GM19193 (cell line): ENCODE measurements around the gene ST3GAL4.

Experiments used
- POLR2A ChIP-seq: IDR thresholded peaks from 4 replicates; pipeline ENCODE4 v1.6.1; 2011; ENCODE audit not compliant: insufficient read depth, insufficient read length; ENCODE audit errors: extremely low read depth

Gene ST3GAL4

DNA sequence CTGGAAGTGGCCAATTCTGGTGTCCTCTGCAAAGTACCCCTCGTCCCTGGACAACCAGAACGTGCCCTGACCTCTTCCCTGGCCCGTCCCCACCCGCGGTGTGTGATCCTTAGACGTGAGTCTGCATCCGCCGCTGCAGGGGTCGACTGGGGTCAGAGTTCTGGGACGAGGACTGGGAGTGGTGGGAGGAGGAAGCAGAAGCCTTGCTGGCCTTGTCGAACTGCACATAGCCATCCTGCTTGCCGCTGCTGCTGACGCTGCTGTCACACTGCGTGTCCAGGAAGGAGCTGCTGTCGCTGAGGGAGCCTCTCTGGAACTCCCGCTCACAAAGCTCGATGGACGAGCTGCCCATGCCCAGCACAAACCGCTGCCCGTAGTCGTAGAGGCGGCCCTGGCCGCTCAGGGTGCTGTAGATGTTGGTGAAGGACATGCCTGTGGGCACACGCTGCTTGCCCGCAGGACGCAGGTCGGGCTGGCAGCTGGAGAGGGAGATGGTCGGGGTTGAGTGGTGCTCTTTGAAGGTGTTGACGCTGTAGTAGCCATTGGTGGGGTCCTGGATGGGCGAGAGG, 69.1 kb downstream of the ST3GAL4 start:
- TF ChIP-seq POLR2A = no peak

DNA sequence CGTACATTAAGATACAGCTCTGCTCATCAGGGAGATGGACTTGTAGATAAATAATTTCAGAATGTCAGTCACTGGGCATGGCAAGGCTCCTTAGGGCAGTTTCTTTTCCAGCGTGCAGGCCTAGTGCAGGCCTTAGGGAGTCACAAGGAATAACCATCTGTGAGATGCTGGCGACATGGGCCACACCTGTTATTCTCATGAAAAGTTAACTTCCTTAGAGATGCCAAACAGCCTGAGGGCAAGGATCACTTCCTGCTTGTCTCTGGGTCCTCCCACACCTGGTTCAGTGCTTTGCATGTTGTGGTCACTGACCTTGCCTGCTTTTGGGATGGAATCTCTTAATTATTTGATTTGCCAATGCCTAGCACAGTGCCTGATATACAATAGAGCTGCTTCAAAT, 70.6 kb downstream of the ST3GAL4 start:
- TF ChIP-seq POLR2A = no peak

DNA sequence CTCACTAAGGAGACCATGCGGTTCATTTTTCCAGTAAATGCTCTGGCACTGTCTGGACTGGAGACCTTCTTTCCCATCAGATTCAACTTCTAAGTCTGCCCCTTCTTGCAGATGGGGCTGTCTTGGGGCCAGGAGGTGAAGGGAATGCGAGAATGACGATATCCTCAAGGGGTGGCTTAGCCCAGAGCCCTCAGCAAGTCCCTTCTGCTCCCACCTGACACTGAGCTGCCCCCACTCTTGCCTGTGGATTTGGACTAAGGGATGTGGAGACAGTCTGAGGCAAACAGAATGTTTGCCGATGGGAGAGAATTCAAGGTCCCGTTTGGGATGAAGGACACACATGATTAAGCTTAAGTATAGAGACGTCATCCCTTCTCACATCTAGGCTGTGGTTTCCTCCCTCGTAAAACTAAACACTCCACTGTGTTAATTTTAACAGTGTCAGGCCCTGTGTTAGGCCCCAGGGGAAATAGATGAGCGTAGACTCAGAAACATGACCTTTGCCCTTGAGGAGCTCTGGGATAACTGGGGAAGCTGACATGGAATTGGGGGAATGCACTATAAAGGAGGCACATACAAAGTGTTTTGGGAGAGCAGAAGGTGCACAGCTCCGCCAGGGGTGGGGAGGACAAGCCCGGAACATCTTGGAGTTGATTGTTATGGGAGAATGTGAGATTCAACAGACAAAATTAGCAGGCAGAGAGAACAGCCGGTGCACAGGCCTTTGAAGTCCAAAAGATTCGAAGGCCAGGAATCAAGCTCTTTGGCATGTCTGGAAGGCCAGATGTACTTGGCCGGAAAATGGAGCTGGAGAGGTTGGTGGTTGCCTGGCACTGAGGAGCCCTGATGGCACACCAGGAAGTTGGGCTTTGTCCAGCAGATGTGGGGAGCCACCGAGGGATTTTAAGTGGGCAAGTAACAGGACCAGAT, 71.6 kb downstream of the ST3GAL4 start:
- TF ChIP-seq POLR2A = no peak

DNA sequence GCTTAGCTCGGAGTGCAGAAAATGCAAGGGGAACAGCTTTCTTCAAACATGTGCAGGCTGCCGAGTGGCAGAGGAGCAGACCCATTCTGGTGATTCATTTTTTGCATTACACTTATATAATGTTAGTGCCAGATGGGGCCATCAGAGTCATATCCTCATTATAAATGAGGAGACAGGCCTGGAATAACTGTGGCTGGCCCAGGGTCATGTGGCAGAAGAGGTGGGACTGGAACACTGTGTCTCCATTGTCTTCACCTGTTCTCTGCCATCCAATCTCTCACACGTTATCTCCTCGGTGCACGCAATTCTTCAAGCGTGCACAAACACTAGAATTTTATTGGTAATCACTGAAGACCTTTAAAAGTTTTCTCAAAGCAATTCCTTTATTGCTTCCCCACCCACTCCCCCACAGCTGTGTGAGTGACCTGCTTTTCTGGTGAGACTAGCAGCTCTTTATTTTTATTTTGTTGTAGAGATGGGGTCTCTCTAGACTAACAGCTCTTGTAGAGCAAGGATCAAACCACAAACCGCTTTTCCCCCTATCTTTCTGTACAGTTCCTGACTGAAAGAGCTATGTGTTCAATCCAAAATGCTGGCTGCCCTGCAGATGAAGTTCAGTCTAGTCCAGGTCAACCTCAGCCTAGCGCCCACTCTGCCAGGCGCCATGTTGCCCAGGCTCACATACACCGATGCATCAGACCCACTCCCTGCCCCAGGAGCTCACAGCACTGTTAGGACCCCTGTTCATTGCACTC, 75.3 kb downstream of the ST3GAL4 start:
- TF ChIP-seq POLR2A = no peak

DNA sequence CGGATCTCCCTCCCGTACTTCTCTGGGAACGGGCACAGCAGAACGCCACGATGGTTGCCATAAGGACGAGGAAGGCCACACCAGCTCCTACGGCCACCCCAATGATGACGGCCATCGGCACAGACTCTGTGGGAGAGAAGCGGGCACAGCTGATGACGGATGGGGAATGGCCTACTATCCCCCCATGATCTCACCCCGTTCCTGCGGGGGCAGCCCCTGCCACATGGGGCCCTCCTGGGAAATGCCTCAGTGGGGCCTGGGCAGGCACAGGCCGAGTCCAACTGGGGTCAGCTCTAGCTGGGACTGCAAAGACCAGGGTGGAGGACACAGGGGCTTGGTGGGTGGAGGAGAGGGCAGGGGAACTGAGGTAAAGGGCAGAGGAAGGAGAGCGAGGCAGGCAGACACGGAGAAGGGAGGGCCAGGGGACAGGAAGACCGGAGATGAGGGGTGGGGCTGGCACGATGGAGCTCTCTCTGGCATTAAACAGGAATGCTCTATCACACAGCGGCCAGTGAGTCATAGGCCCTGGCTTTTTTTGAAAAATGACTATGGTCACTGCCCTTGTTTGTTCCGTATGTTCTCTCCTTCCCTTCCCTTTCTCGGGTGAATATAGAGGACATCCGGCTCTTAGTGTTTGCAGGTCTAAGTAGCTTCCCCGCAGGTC, 76.0 kb downstream of the ST3GAL4 start:
- TF ChIP-seq POLR2A = no peak

DNA sequence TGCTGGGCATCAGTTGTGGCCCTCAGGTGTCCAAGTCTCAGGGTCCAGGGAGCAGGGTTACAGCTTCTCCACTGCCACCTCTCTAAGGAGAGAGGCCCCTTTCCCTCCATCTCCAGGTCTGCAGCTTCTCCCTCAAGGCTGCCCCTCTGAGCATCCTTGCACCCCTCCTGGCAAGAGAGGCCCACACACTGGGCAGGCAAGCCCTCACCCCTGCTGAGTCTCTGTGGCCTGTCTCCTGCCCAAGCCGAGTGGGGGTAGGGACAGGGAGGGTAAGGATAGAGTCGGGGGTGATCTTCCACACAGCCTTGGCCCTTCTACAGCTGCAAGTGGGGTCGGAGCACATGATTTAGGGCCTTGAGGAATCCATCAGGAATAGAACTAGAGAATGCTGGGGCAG, 76.6 kb downstream of the ST3GAL4 start:
- no peak for TF ChIP-seq POLR2A

DNA sequence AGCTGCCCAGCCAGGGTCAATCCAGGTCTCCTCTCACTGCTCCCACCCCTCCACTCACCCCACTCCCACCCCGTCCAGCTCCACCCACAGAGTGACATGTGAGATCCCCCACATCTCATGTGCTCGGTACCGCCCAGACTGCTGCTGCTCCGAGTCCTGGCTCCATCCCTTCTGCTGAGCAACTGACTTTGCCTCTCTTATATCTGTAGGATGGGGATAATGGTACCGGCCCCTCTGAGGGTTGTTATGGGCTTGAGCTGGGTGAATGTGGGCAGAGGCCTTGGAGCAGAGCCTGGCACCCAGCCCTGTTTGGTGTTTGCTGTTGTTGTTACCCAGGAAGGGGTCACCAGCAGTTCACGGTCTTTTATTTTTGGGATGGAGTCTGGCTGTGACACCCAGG, 77.0 kb downstream of the ST3GAL4 start:
- TF ChIP-seq POLR2A = no peak

DNA sequence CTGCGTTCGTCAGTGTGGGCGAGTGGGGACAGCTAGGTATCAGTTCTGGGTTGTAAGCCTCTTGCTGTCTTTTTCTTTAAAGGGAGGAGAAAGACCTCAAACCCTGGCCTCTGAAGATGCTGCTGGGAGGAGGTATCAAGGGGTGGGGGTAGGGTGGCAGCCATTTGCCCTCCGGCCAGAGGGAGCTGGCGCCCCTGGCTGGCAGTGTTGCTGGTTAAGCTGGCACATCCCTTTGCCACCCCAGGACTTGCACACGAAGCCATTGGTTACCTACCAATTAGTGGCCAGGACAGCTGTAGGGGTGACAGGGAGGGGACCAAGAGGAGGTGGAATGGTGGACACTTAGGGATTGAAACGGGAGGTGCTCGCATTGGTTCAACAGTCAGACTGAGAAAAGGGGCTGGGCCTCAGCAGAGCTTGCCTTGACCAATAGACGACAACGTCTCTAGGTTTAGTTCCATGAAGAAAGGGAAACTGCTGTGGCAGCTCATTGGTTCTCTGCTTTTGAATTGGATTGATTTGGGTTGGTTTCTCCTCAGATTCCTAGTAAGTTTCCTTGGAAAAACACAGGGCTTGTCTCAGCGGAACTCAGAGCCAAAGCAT, 77.9 kb downstream of the ST3GAL4 start:
- TF ChIP-seq POLR2A = no peak

DNA sequence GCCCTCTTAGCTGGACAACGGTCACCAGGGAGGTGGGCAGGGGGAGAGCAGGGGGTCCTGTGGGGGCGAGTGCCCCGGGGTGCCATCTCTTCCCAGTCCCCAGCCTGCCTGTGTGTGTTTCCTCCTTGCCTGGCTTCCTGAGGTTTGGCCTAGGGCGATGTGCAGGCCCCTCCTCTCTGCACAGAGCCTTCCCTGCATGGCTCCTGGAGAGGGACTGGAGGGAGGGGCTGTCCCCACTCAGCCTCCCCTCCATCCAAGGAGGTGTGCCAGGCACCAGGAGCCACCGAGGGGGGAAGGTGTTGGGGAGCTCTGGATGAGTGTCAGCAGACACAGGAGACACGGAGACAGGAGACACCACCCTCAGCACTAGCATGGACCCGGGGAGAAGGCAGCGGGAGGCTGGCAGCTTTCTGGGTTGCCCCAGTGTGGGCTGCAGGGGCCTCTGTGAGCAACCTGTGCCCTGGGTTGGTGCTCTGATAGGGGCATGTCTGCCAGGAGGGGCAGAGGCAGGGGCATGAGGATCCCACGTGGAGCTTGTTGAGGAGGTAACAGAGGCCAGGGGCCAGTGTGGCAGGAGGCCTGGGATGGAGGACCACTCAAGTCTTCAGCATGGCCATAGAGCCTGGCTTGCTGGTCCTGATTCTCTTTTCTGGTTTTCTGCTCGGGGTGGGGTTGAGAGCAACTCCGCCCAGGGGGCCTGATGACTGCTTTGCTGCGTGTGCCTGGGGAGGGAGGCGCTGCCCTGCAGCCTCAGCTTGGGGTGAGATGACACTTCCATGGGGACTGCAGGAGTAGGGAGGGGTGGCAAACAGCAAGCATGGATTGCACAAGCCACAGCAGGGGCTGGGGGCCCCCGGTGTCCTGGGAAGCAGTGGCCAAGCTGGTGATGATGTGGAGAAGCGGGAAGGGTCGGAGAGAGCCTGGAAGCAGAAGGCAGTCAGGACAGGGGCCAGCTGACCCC, 78.8 kb downstream of the ST3GAL4 start:
- TF ChIP-seq POLR2A = no peak

DNA sequence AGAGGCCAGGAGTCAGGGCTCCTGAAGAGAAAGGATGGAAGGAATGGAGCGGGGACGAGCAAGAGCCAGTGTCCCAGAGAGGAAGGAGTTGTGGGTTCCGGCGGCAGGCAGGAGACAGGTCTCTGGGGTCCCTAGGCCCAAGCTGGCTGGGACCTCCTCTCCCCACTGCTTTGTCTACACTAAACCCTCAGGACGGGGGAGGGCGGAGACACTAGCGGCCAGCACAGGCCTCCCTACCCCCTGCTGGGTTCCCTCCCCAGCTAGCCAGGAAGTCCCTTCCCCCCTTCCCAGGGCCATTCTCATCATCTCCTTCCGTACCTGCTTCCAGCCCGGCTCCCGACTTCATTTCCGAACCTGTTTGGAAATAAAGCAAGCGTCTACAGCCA, 79.5 kb downstream of the ST3GAL4 start:
- TF ChIP-seq POLR2A = no peak

DNA sequence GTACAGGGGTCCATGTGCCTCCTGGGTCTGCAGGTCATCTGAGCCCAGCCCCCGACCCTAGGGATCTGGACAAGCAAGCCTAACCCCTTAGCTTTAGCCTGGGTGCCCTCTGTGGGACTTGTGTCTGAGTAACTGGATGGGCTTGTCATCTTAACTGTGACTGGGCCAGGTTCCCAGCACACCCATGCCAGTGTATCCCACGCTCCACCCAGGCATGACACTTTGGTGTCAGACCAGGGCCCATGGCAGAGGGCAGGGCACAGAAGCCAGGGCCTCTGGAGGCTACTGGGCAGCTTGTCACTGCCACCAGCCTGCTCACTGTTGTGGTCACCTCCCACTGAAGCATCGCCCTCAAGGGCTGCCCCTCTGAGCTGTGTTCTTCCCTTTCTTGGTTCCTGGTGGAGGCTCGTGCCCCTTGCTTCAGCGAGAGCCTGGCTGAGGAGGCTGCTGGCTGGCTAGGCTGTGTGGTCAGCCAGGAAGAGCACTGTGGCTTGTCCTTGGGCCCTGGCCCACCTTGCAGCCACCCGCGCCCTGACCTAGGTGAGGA, 80.8 kb downstream of the ST3GAL4 start:
- no peak for TF ChIP-seq POLR2A

DNA sequence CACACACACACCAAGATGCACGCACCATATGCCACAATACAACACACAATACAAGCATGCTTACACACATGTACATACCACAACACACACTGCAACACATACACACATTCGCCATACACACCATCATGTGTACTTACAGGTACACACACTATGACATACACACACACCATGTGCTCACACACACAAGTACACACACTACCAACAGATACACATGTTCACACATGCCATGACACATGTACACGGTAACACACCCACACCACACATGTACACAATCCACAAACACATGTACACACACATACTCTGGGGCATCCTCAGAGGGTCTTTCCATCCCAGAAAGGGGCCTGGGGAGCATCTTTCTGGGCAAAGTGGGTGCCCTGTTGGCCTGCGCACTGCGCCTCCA, 82.2 kb downstream of the ST3GAL4 start:
- no peak for TF ChIP-seq POLR2A

DNA sequence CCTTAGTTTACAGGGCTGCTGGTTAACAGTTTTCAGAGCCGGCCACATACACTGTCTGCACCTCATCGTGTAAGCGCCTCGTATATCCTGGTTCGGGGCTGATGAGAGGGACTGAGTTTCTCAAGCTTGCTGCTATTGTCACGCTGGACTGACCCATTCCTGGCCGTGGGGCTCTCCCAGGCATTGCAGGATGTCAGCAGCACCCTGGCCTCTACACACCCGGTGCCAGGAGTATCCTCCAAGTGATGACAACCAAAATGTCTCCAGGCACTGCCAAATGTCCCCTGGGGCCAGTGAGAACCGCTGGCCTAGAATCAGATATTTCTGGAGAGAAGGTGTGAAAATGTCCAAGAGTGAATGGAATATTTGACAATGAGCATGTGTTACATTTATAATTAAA, 82.8 kb downstream of the ST3GAL4 start:
- no peak for TF ChIP-seq POLR2A
